WERI-Rb-1 (cell line): Measurements from ENCODE around the gene CD9.
A peak's percentile ranks its signal among the peaks of the same experiment; 100 is the strongest.

Experiments
- DNase-seq: peaks from one replicate; pipeline ENCODE4 v3.0.0-alpha.2; 2020
- H3K27ac ChIP-seq: fragments of 250-450 bp; sonication (Bioruptor Pico); 2 replicates; pipeline ENCODE4 v1.5.1; 2020; ENCODE audit warnings: mild to moderate bottlenecking, moderate library complexity
- H3K27me3 ChIP-seq: fragments of 250-450 bp; sonication (Bioruptor Pico); 2 replicates; pipeline ENCODE4 v1.5.1; 2021; ENCODE audit warnings: mild to moderate bottlenecking, low read depth, moderate library complexity; ENCODE audit not compliant: insufficient read depth, severe bottlenecking
- H3K36me3 ChIP-seq: fragments of 250-450 bp; sonication (Bioruptor Pico); 2 replicates; pipeline ENCODE4 v1.5.1; 2020; ENCODE audit warnings: mild to moderate bottlenecking, moderate library complexity
- H3K4me3 ChIP-seq: 2 replicates; pipeline ENCODE4 v1.5.1; 2011; ENCODE audit warnings: low read depth, mild to moderate bottlenecking, control low read depth, low read length
- H3K9me3 ChIP-seq: fragments of 250-450 bp; sonication (Bioruptor Pico); 2 replicates; pipeline ENCODE4 v1.5.1; 2021; ENCODE audit warnings: mild to moderate bottlenecking, moderate library complexity; ENCODE audit not compliant: severe bottlenecking
- CTCF ChIP-seq: IDR thresholded peaks from 2 replicates; pipeline ENCODE4 v1.5.1; 2011; ENCODE audit warnings: low read depth, mild to moderate bottlenecking, control low read depth, inconsistent platforms, low read length

Gene CD9

GRCh38 chr12:6193853-6194815 lies 6.1 kb upstream of the CD9 start:
- DNase-seq: peak; percentile 74
- TF ChIP-seq CTCF: no peak
- no peak overlapping the region for H3K27ac ChIP-seq

GRCh38 chr12:6195665-6196535 lies 4.3 kb upstream of the CD9 start:
- Histone ChIP-seq H3K4me3 (no peak overlapping the region), H3K9me3 (no peaks in the 10 kb centered on the region), H3K27me3 (no peaks in the 10 kb centered on the region), H3K36me3 (no peaks in the 10 kb centered on the region), H3K27ac (no peak overlapping the region)
- peak; percentile 91 for TF ChIP-seq CTCF
- peak; percentile 85 for DNase-seq

More at GRCh38 chr12:6193853-6194815, 6.1 kb upstream of the CD9 start:
- Histone ChIP-seq H3K4me3 (no peak overlapping the region), H3K9me3 (no peaks in the 10 kb centered on the region), H3K36me3 (no peaks in the 10 kb centered on the region), H3K27me3 (no peaks in the 10 kb centered on the region)

GRCh38 chr12:6198051-6198450 lies 2.1 kb upstream of the CD9 start:
- Histone ChIP-seq H3K9me3 (no peaks in the 10 kb centered on the region), H3K27ac (no peak overlapping the region), H3K36me3 (no peaks in the 10 kb centered on the region), H3K27me3 (no peaks in the 10 kb centered on the region), H3K4me3 (no peak overlapping the region)
- TF ChIP-seq CTCF: no peak
- DNase-seq: no peak

- no peak overlapping the region for H3K27ac ChIP-seq
- no peaks in the 10 kb centered on the region for H3K9me3 ChIP-seq
- no peak overlapping the region for H3K4me3 ChIP-seq
- no peak for DNase-seq
- no peaks in the 10 kb centered on the region for H3K36me3 ChIP-seq
- H3K27me3 ChIP-seq: no peaks in the 10 kb centered on the region
- TF ChIP-seq CTCF: no peak
Measured at GRCh38 chr12:6198556-6198955, 1.6 kb upstream of the CD9 start.

GRCh38 chr12:6198985-6199530 lies 1.1 kb upstream of the CD9 start:
- H3K4me3 ChIP-seq: peak overlapping the region; percentile 62
- no peaks in the 10 kb centered on the region for H3K9me3 ChIP-seq
- H3K36me3 ChIP-seq: no peaks in the 10 kb centered on the region
- DNase-seq: no peak
- H3K27me3 ChIP-seq: no peaks in the 10 kb centered on the region
- H3K27ac ChIP-seq: no peak overlapping the region; the same call in 1 of the 2 replicates
- TF ChIP-seq CTCF: no peak
